Gastrocnemius medialis (tissue), 4 donors: ENCODE measurements around the gene PRR5. TPM values are rescaled to one million over a fixed set of nuclear protein-coding genes. Genes with fewer than 3 reads are reported as not detected.
"Not testable (repeated sequence)": the region's sequence is repeated elsewhere in the genome, so short reads cannot be mapped to it uniquely, and the experiment has no call there.

Experiments
- ATAC-seq, 2 donors: fragments of 150-250 bp; one replicate each; pipeline ENCODE4 v1.9.1; 2016
- DNase-seq, 2 donors: peaks; one replicate each; pipeline ENCODE4 v3.0.0-alpha.2; 2019
- H3K27ac ChIP-seq, 4 donors: fragments of 200-600 bp; sonication (generic); 1 replicate in 1 of 4; 2 replicates in 3 of 4; pipeline ENCODE4 v1.5.1; 2016 to 2018; ENCODE audit warnings: mild to moderate bottlenecking in 2 of 4, moderate library complexity in 1 of 4
- H3K27me3 ChIP-seq, 3 donors: fragments of 200-600 bp; sonication (generic) in 2 of 3; 1 replicate in 1 of 3; 2 replicates in 2 of 3; pipeline versions ENCODE4 v1.5.1 to v1.6.0; 2016 to 2019; ENCODE audit warnings: mild to moderate bottlenecking in 1 of 3, moderate library complexity in 1 of 3
- H3K36me3 ChIP-seq, 2 donors: fragments of 200-600 bp; sonication (generic) in 1 of 2; one replicate each; pipeline ENCODE4 v1.5.1; 2017 to 2018
- H3K4me1 ChIP-seq, 2 donors: fragments of 200-600 bp; sonication (generic) in 1 of 2; one replicate each; pipeline ENCODE4 v1.5.1; 2016 to 2017; ENCODE audit warnings: mild to moderate bottlenecking in 2 of 2
- H3K4me3 ChIP-seq, 4 donors: fragments of 200-600 bp; sonication (generic) in 3 of 4; 1 replicate in 1 of 4; 2 replicates in 3 of 4; pipeline ENCODE4 v1.5.1; 2016 to 2019; ENCODE audit warnings: mild to moderate bottlenecking in 2 of 4
- H3K9me3 ChIP-seq, 3 donors: fragments of 200-600 bp; sonication (generic) in 2 of 3; 1 replicate in 1 of 3; 2 replicates in 2 of 3; pipeline ENCODE4 v1.5.1; 2016 to 2019
- CTCF ChIP-seq, 5 experiments: fragments of 450-650 bp in 3 of 5; fragments of 200-600 bp in 2 of 5; sonication (generic) in 2 of 5; IDR thresholded peaks in 4 of 5; conservative IDR thresholded peaks in 1 of 5; 1 replicate in 4 of 5; 2 replicates in 1 of 5; pipeline ENCODE4 v1.5.1; 2016 to 2019; ENCODE audit warnings: antibody characterized with exemption in 5 of 5, mild to moderate bottlenecking in 3 of 5, moderate library complexity in 3 of 5
- POLR2A ChIP-seq, 2 donors: fragments of 450-650 bp; IDR thresholded peaks; one replicate each; pipeline ENCODE4 v1.6.1; 2017; ENCODE audit warnings: antibody characterized with exemption in 2 of 2, mild to moderate bottlenecking in 2 of 2, moderate library complexity in 2 of 2
- in situ Hi-C, 4 donors: fragments of 200-750 bp; cut with MboI; loops; one replicate each; pipeline versions ENCODE4 v1.15.0 to v1.8.0; 2017; ENCODE audit warnings: low sequenced_read_pairs in 4 of 4
- intact Hi-C: fragments of 100-400 bp; cut with DNase I; formaldehyde crosslinking; loops from one replicate; pipeline ENCODE4 v1.15.1; 2023; ENCODE audit warnings: low total_unique reads
- total RNA-seq, 4 donors: library from RNA; depleted of rRNA; stranded (reverse); fragments of >200 nt; gene quantifications; one replicate each; pipeline versions ENCODE4 v1.1.0 to v1.2.3, GENCODE V29; 2016

Gene PRR5
- total RNA-seq, 4 donors from 2014 or later: 0.34 to 15.2 (median 1.3) TPM

- no peak overlapping the region for H3K27ac ChIP-seq
- no peak for ATAC-seq
- H3K4me3 ChIP-seq: no peak overlapping the region
- intact Hi-C loops: no loop called here
- in situ Hi-C loops: loop anchor here in 1 of 4 donors (5.0 kb wide), 1 partner anchor 40 kb away; no protein-coding TSS in a partner anchor
- peaks cover 5 to 11% (median 9%) of the 10 kb centered on the region in 3 donors for H3K27me3 ChIP-seq
- TF ChIP-seq CTCF (IDR thresholded peaks at IDR 0.05 in 4 of 5, conservative IDR thresholded peaks at IDR 0.05 in 1 of 5): no peak
- DNase-seq: no peak
- no peaks in the 10 kb centered on the region for H3K36me3 ChIP-seq
- no peaks in the 10 kb centered on the region for H3K9me3 ChIP-seq
- H3K4me1 ChIP-seq: no peaks in the 10 kb centered on the region
These were observed 35.7 kb downstream of the PRR5 start for GRCh38 chr22:44737406-44738346.

- intact Hi-C loops (no loop called here), in situ Hi-C loops (loop anchor here in 1 of 4 donors (5.0 kb wide), 1 partner anchor 41 kb away; no protein-coding TSS in a partner anchor)
- H3K27me3 ChIP-seq: peaks cover 5 to 14% (median 11%) of the 10 kb centered on the region in 3 donors
- H3K9me3 ChIP-seq: no peaks in the 10 kb centered on the region
- H3K4me1 ChIP-seq: no peaks in the 10 kb centered on the region
- no peaks in the 10 kb centered on the region for H3K36me3 ChIP-seq
- TF ChIP-seq POLR2A (IDR thresholded peaks at IDR 0.05) (no peak), CTCF (IDR thresholded peaks at IDR 0.05 in 4 of 5, conservative IDR thresholded peaks at IDR 0.05 in 1 of 5) (no peak)
- no peak overlapping the region for H3K4me3 ChIP-seq
- no peak for DNase-seq
- ATAC-seq: no peak
- no peak overlapping the region for H3K27ac ChIP-seq
These were observed 36.3 kb downstream of the PRR5 start for GRCh38 chr22:44738347-44738715.

- H3K4me3 ChIP-seq: no peak overlapping the region
- no peak overlapping the region for H3K27ac ChIP-seq
- no peaks in the 10 kb centered on the region for H3K36me3 ChIP-seq
- no peak for TF ChIP-seq POLR2A (IDR thresholded peaks at IDR 0.05)
- no peak for TF ChIP-seq CTCF (IDR thresholded peaks at IDR 0.05 in 4 of 5, conservative IDR thresholded peaks at IDR 0.05 in 1 of 5)
- peaks cover 5 to 14% (median 11%) of the 10 kb centered on the region in 3 donors for H3K27me3 ChIP-seq
- ATAC-seq (no peak), DNase-seq (no peak)
- H3K4me1 ChIP-seq: no peaks in the 10 kb centered on the region
- in situ Hi-C loops (loop anchor here in 1 of 4 donors (5.0 kb wide), 1 partner anchor 42 kb away; no protein-coding TSS in a partner anchor), intact Hi-C loops (no loop called here)
- H3K9me3 ChIP-seq: no peaks in the 10 kb centered on the region
These were observed 37.0 kb downstream of the PRR5 start for GRCh38 chr22:44739024-44739423.

GRCh38 chr22:44739666-44740065, 37.7 kb downstream of the PRR5 start:
- H3K27ac ChIP-seq, H3K4me1 ChIP-seq, H3K36me3 ChIP-seq, DNase-seq, H3K9me3 ChIP-seq, H3K4me3 ChIP-seq, ATAC-seq, intact Hi-C loops: not testable (repeated sequence)
- peaks cover 5 to 14% (median 11%) of the 10 kb centered on the region in 3 donors for H3K27me3 ChIP-seq
- in situ Hi-C loops: loop anchor here in 1 of 4 donors (5.0 kb wide), 1 partner anchor 42 kb away; no protein-coding TSS in a partner anchor

- Histone ChIP-seq H3K4me1 (no peaks in the 10 kb centered on the region), H3K36me3 (no peaks in the 10 kb centered on the region), H3K27ac (no peak overlapping the region), H3K27me3 (peaks cover 5 to 18% (median 11%) of the 10 kb centered on the region in 3 donors), H3K9me3 (no peaks in the 10 kb centered on the region), H3K4me3 (no peak overlapping the region)
- no peak for ATAC-seq
- intact Hi-C loops: no loop called here
- TF ChIP-seq POLR2A (IDR thresholded peaks at IDR 0.05): no peak
- in situ Hi-C loops: no loop called here
- DNase-seq: no peak
These were observed 38.3 kb downstream of the PRR5 start for GRCh38 chr22:44740307-44740706.
